Loucy (cell line): ENCODE results near the gene BSND.

Experiments
- EZH2phosphoT487 ChIP-seq: fragments of 200-600 bp; IDR thresholded peaks from 2 replicates; pipeline ENCODE4 v1.6.1; 2018; ENCODE audit warnings: antibody characterized with exemption, mild to moderate bottlenecking, moderate library complexity, borderline replicate concordance
- TF ChIP-seq, protein P1 (sequence below): fragments of 200-600 bp; sonication (generic); conservative IDR thresholded peaks from 2 replicates; pipeline ENCODE4 v1.5.1; 2014; ENCODE audit warnings: mild to moderate bottlenecking, antibody characterized with exemption, low read length

DNA sequence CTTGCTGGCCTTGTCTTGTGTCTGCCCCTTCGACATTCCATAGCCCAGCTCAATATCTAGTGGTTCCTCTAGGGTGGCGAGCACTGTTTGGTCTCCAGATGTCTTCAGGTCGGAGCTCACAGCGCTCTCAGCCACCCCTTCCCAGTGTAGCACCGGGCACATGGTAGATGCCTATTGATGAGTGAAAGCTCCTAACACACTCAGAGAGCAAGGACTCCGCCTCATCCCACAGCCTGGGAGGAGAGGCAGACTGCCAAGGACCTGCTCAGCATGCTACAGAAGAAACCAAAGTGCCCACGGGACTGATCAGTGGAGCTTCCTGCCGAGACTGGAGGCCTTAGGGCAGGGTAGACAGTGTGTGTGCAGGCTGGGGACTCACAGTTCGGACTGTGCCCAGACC lies 51.5 kb downstream of the BSND start:
- TF ChIP-seq, protein P1, sequence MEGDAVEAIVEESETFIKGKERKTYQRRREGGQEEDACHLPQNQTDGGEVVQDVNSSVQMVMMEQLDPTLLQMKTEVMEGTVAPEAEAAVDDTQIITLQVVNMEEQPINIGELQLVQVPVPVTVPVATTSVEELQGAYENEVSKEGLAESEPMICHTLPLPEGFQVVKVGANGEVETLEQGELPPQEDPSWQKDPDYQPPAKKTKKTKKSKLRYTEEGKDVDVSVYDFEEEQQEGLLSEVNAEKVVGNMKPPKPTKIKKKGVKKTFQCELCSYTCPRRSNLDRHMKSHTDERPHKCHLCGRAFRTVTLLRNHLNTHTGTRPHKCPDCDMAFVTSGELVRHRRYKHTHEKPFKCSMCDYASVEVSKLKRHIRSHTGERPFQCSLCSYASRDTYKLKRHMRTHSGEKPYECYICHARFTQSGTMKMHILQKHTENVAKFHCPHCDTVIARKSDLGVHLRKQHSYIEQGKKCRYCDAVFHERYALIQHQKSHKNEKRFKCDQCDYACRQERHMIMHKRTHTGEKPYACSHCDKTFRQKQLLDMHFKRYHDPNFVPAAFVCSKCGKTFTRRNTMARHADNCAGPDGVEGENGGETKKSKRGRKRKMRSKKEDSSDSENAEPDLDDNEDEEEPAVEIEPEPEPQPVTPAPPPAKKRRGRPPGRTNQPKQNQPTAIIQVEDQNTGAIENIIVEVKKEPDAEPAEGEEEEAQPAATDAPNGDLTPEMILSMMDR = no peak
- no peak for TF ChIP-seq EZH2phosphoT487
